Hypothalamus (tissue), 51 donors: ENCODE data around the gene CPSF3.
"Not testable (repeated sequence)": the region's sequence is repeated elsewhere in the genome, so short reads cannot be mapped to it uniquely, and the experiment has no call there.

Source experiments
- DNase-seq, 51 donors: peaks; one replicate each; lab custom pipeline; 2025; lab: John Stamatoyannopoulos, UW

The CPSF3 gene

DNA sequence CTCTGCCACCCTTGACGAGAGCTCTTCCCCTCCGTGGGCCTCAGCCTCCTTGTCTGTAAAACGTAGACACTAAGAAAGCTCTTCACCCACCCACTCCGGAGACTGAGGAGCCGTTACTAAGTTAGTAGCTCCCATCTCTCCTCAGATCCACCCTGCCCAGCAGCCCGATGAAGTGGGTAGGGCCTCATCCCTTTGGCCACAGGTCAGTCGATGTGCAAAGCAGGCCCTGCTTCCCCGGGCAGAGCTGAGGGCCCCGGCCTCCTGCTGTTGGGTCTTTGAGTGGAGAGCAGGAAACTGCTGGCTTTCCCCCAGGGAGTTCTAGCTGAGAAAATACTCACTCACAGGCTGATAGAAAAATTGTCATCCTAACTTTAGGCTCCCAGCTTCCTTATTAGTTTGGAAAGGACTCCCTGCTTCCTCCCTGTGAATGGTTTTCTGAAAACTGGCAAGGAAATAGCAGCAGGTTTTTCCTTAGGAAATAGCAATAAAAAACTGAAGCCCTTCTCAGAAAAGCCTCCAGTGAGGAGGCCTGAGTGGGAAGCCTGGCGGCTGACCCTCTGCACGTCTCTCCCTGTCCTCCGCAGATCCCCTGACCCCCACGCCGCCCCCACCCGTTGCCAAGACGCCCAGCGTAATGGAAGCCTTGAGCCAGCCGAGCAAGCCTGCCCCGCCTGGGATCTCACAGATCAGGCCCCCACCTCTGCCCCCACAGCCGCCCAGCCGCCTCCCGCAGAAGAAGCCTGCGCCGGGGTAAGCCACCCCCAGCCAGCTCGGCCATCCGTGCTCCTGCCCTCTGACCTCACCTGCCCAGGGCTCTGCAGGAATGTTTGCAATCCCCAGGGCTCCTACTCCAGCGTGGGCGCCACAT is 30.3 kb upstream of the CPSF3 start:
- peak in 4 of 51 donors; percentile 2 to 12 (median 8) for DNase-seq

DNA sequence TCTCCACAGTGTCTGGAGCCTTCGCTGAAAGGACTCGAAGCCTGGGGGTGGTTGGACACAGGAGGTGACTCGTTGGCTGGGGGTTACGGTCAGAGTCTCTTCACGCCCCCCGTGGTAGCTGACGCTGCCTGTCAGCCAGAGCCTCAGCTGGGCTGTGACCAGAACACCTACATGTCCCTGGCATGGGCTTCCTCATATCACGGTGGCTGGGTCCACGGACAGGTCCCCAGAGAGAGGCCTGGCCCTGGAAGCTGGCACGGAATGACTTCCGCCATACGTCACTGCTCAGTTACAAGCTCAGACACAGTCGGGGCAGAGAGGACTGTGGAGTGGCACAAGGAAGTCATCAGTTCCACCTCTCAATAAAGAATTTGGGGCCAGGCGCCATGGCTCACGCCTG is 28.6 kb upstream of the CPSF3 start:
- DNase-seq = no peak

DNA sequence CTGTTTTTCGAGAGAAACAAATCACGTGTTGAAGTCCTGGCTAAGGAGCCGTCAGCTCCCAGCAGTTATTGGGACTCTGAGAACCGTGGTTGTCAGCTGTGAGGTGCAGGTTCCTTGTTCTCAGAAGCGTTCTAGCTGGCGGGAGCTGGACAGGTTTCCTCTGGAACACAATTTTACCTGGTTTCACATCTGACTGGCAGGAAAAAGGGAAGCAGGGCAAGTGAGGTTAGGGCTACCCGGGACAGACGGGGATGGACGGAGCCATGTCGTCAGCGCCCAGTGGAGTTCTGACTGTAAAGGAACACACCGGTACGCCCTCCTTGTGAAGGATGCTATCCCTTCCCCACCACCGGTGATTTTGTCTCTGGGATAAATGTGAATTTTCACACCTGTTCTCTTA is 26.3 kb upstream of the CPSF3 start:
- no peak for DNase-seq

DNA sequence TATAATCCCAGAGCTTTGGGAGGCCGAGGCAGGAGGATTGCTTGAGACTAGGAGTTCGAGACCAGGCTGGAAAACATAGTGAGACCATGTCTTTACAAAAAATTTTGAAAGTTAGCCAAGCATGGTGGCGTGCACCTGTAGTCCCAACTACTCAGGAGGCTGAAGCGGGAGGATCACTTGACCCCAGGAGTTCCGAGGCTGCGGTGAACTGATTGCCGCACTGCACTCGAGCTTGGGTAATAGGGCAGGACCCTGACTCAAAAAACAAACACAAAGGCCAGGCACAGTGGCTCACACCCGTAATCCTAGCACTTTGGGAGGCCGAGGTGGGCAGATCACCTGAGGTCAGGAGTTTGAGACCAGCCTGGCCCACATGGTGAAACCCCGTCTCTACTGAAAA is 25.2 kb upstream of the CPSF3 start:
- not testable (repeated sequence) for DNase-seq

GRCh38 chr2:9398881-9399780 is 24.3 kb upstream of the CPSF3 start:
- no peak for DNase-seq

GRCh38 chr2:9400268-9401058 is 23.0 kb upstream of the CPSF3 start:
- DNase-seq = no peak

- DNase-seq = no peak
These were observed 22.4 kb upstream of the CPSF3 start for GRCh38 chr2:9401059-9401547.

GRCh38 chr2:9401646-9402371 is 21.6 kb upstream of the CPSF3 start:
- DNase-seq = no peak

DNA sequence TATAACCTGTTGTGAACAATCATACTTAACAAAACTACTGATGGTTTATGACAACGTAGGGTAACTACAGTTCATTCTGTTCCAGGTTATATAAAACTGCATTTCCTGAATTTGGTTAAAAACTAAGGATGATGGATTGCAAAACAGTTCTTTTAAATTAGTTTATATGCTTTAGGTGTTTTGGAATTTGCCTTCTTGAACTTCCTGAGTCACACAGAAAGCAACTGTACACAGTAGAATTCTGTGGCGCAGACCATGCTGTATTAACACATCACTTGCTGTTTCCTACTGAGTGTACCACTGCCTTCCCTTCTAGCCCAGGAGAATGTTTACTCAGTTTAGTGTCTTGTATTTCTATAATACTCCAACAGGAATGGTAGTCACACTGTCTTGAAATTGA is 19.5 kb upstream of the CPSF3 start:
- DNase-seq = no peak

GRCh38 chr2:9404451-9404850 is 19.0 kb upstream of the CPSF3 start:
- DNase-seq = no peak

- DNase-seq = no peak
These were observed 17.8 kb upstream of the CPSF3 start for GRCh38 chr2:9405636-9406035.

- no peak for DNase-seq
These were observed 16.7 kb upstream of the CPSF3 start for GRCh38 chr2:9406529-9407362.

- no peak for DNase-seq
These were observed 16.1 kb upstream of the CPSF3 start for GRCh38 chr2:9407363-9407811.

GRCh38 chr2:9408641-9409151 is 14.8 kb upstream of the CPSF3 start:
- peak in 1 of 51 donors; percentile 52 for DNase-seq

- DNase-seq = no peak
These were observed 13.3 kb upstream of the CPSF3 start for GRCh38 chr2:9410108-9410507.

DNA sequence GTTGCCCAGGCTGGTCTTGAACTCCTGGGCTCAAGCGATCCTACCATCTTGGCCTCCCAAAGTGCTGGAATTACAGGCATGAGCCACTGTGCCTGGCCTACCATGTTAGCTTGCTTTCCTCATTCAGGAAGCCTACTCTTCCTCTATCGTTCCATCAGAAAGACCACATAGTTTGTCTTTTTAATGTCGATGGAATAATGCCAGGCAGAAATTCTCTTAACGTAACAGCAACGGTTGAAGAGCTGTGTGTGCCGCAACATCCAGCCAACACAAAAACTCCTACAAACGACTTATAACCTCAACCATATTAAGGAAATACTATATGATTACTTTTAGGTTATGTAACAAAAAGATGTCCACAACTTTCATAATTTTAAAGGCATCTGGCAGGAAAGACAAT is 10.7 kb upstream of the CPSF3 start:
- no peak for DNase-seq

DNA sequence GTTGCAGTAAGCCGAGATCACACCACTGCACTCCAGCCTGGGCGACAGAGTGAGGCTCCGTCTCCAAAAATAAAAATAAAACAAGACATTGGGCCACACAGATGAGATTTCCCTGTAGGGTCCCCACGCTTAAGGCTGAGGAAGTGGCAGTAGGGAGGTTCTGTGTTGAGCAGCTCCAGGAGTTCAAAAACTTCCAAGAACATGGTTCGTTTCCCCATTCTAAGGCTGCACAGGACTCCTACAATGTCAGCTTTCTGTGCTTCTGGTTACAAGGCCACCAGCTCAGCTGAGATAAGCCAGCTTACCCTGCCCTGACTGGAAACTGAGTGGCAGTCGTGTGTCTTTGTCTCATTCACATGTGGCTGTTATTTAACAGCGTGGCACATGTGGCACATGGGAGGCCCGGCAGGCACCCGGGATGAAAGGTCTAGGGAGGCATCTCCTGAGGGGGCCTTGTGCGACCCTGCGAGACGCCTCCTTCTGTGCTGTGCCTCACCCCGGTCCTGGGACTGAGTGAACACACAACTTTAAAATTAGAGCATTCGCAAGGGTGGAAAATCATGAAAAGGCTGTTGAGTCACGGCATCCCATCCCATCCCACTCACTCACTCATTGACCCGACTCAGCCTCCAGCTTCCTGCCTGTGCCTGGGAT is 7.8 kb upstream of the CPSF3 start:
- peak in 1 of 51 donors; percentile 17 for DNase-seq

DNA sequence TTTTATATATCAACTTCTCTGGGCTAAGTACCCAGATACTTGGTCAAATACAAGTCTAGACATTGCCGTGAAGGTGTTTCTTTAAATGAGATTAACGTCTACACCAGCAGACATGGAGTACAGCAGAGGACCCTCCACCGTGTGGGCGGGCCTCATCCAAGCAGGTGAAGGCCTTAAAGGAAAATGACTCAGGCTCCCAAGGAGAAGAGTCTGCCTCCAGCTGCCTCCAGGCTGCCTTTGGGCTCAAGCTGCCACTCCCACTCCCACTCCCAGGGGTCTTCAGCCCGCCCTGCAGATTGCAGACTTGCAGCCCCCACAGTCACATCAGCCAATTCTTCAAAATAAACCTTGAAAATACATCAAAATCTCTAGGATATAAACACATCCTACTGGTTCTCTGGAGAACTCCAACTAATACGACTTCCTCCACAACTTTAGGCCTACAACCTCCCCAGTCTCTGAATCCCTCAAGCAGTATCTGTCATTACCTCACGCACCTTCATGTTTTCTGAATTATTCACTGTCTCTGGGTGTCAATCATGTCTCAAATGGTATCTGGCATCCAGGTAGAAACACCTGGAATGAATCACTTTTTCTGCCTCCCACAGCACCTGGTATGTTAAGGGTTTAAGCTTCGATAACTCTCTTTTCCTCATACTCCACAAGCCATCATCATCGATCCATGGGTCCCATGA is 7.0 kb upstream of the CPSF3 start:
- DNase-seq = no peak
